ENCODE results near the gene SLC12A5.
"Not testable (repeated sequence)": the region's sequence is repeated elsewhere in the genome, so short reads cannot be mapped to it uniquely, and the experiment has no call there.

The SLC12A5 gene

GRCh38 chr20:46028772-46029371 lies at the start of gene SLC12A5:
SLC12A5 (plus strand) TSS chr20:46029215; CDS start chr20:46029345, 130 bp downstream.
- no peak for DNase-seq

GRCh38 chr20:45981261-45981660 lies 47.8 kb upstream of the SLC12A5 start:
- DNase-seq = no peak

GRCh38 chr20:45983279-45983743 lies 45.7 kb upstream of the SLC12A5 start:
- DNase-seq = no peak

- DNase-seq = no peak
These were observed 43.4 kb upstream of the SLC12A5 start for GRCh38 chr20:45985573-45985972.

GRCh38 chr20:45987108-45987780 lies 41.8 kb upstream of the SLC12A5 start:
- DNase-seq = peak; percentile 75

GRCh38 chr20:45988830-45989229 lies 40.2 kb upstream of the SLC12A5 start:
- DNase-seq = not testable (repeated sequence)

- no peak for DNase-seq
These were observed 37.4 kb upstream of the SLC12A5 start for GRCh38 chr20:45991616-45992015.

GRCh38 chr20:45993197-45993951 lies 35.6 kb upstream of the SLC12A5 start:
- no peak for DNase-seq

GRCh38 chr20:45994761-45995493 lies 34.1 kb upstream of the SLC12A5 start:
- no peak for DNase-seq

- not testable (repeated sequence) for DNase-seq
These were observed 33.4 kb upstream of the SLC12A5 start for GRCh38 chr20:45995495-45996097.

- DNase-seq = no peak
These were observed 31.8 kb upstream of the SLC12A5 start for GRCh38 chr20:45997187-45997586.

GRCh38 chr20:45998337-45998736 lies 30.7 kb upstream of the SLC12A5 start:
- DNase-seq = no peak

GRCh38 chr20:45998761-45999160 lies 30.3 kb upstream of the SLC12A5 start:
- DNase-seq = no peak

- no peak for DNase-seq
These were observed 29.3 kb upstream of the SLC12A5 start for GRCh38 chr20:45999557-46000261.

GRCh38 chr20:46000262-46000996 lies 28.6 kb upstream of the SLC12A5 start:
- no peak for DNase-seq

GRCh38 chr20:46001498-46001897 lies 27.5 kb upstream of the SLC12A5 start:
- no peak for DNase-seq

- DNase-seq = no peak
These were observed 27.0 kb upstream of the SLC12A5 start for GRCh38 chr20:46002008-46002407.

- no peak for DNase-seq
These were observed 24.8 kb upstream of the SLC12A5 start for GRCh38 chr20:46004187-46004586.

GRCh38 chr20:46004889-46005473 lies 24.0 kb upstream of the SLC12A5 start:
- peak; percentile 35 for DNase-seq

GRCh38 chr20:46006022-46006705 lies 22.9 kb upstream of the SLC12A5 start:
- DNase-seq = no peak

All from activated gamma-delta T cell treated with Interleukin-2 at 50 U/mL for 16 hours (primary cell).